Psoas muscle (tissue), 8 donors: ENCODE measurements around the gene SLC43A1. TPM values are rescaled to one million over a fixed set of nuclear protein-coding genes. Genes with fewer than 3 reads are reported as not detected.

Experiments
- ATAC-seq, 4 donors: fragments of 200-7000 bp; cut with Tn5 transposase; one replicate each; pipeline ENCODE4 v1.9.1; 2020; ENCODE audit warnings: moderate library complexity in 3 of 4, mild to moderate bottlenecking in 2 of 4
- DNase-seq, 2 donors: peaks; one replicate each; pipeline ENCODE4 v3.0.0-alpha.2; 2020
- H3K27ac ChIP-seq: fragments of 200-600 bp; one replicate; pipeline ENCODE4 v1.8.0; 2022
- H3K27me3 ChIP-seq, 3 donors: fragments of 200-600 bp in 1 of 3; one replicate each; pipeline versions ENCODE4 v1.6.1 to v1.8.0; 2013 to 2022; ENCODE audit warnings: low read length in 2 of 3, mild to moderate bottlenecking in 2 of 3, moderate library complexity in 1 of 3; ENCODE audit not compliant: insufficient read depth in 3 of 3
- H3K36me3 ChIP-seq, 2 donors: fragments of 200-600 bp in 1 of 2; one replicate each; pipeline versions ENCODE4 v1.6.1 to v1.8.0; 2013 to 2022; ENCODE audit warnings: low read depth in 1 of 2, mild to moderate bottlenecking in 1 of 2, moderate library complexity in 1 of 2; ENCODE audit not compliant: insufficient read depth in 1 of 2
- H3K4me1 ChIP-seq: fragments of 200-600 bp; one replicate; pipeline ENCODE4 v1.8.0; 2022
- H3K4me3 ChIP-seq: fragments of 200-600 bp; one replicate; pipeline ENCODE4 v1.8.0; 2022; ENCODE audit warnings: mild to moderate bottlenecking
- H3K9me3 ChIP-seq: fragments of 200-600 bp; one replicate; pipeline ENCODE4 v1.8.0; 2022
- WGBS, 3 donors: extraction: QIAGEN DNeasy Blood & Tissue Kit; methylation state at CpG; one replicate each; pipeline versions ENCODE4 v1.1.6 to v1.1.7; 2013; 5-methylcytosine and 5-hydroxymethylcytosine counted together
- intact Hi-C, 2 donors: fragments of 100-400 bp; cut with DNase I; formaldehyde crosslinking; loops; one replicate each; pipeline versions ENCODE4 v1.11.0 to v1.14.2; 2022
- polyA plus RNA-seq, 3 donors: library from polyadenylated mRNA; stranded (reverse); fragments of 200-250 nt; gene quantifications; one replicate each; pipeline ENCODE4 v1.2.3, GENCODE V29; 2013
- total RNA-seq, 4 donors: library from RNA; stranded (reverse); fragmentation: NEBNext Ultra II Directional in 2 of 4; extraction: Animal tissue kit (Norgen Biotek cat#: 25700) in 2 of 4; gene quantifications; one replicate each; pipeline versions ENCODE4 v1.2.1 to v1.2.4, GENCODE V29; 2021 to 2023
- TF ChIP-seq, protein P1 (sequence below): fragments of 200-600 bp; IDR thresholded peaks from one replicate; pipeline ENCODE4 v1.8.0; 2022; ENCODE audit warnings: antibody characterized with exemption
- donor health status: healthy with polysubstance abuse.
- donor health status: DM: no; HTN: no; CAD: no; lungs with moderate emphysema.
- donor health status: Bipolar disorder and iron deficiency.
- donor health status: healthy.
- donor health status: DM: yes; HTN: yes; CAD: no.
- donor health status: DM: no; HTN: no; CAD: no.
- donor health status: DM: no; HTN: no; CAD: no.
- donor health status: DM: yes; HTN: yes; CAD: no.

SLC43A1 gene
- total and polyA plus RNA-seq, 7 donors: 3.5 to 15.3 (median 7.5) TPM

DNA sequence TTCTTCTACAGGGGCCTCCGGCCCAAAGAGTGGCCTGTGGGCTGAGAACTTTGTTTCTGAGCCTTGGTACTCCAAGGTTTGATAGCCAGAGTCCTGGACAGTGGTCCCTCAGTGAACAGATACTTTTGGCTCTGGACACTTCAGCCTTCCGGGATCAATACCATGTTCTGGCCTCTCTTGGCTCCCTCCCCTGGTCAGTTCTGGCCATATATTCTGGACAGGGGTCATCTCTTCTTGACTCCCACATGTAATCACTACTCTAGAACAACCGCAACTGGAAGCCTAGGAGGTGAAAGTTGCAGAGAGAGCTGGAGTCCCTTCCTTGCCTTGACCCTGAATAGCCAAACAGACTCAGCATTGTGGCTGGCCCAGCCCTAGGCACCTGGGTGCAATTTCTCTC is 52.9 kb downstream of the SLC43A1 start:
- Histone ChIP-seq H3K36me3 (no peaks in the 10 kb centered on the region), H3K4me3 (no peak overlapping the region), H3K27me3 (peaks cover 0 to 43% (median 22%) of the 10 kb centered on the region in 3 donors), H3K4me1 (peaks cover 13% of the 10 kb centered on the region), H3K27ac (no peak overlapping the region), H3K9me3 (no peaks in the 10 kb centered on the region)
- no peak for DNase-seq
- TF ChIP-seq, protein P1, sequence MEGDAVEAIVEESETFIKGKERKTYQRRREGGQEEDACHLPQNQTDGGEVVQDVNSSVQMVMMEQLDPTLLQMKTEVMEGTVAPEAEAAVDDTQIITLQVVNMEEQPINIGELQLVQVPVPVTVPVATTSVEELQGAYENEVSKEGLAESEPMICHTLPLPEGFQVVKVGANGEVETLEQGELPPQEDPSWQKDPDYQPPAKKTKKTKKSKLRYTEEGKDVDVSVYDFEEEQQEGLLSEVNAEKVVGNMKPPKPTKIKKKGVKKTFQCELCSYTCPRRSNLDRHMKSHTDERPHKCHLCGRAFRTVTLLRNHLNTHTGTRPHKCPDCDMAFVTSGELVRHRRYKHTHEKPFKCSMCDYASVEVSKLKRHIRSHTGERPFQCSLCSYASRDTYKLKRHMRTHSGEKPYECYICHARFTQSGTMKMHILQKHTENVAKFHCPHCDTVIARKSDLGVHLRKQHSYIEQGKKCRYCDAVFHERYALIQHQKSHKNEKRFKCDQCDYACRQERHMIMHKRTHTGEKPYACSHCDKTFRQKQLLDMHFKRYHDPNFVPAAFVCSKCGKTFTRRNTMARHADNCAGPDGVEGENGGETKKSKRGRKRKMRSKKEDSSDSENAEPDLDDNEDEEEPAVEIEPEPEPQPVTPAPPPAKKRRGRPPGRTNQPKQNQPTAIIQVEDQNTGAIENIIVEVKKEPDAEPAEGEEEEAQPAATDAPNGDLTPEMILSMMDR: no peak
- intact Hi-C loops: loop anchor here (2.0 to 5.0 kb wide), 2 partner anchors 18 to 115 kb away; no protein-coding TSS in a partner anchor
- no peak for ATAC-seq
- 87 to 91% (median 91%) methylated on average over 3 of the region's 3 CpGs for WGBS, 3 donors

DNA sequence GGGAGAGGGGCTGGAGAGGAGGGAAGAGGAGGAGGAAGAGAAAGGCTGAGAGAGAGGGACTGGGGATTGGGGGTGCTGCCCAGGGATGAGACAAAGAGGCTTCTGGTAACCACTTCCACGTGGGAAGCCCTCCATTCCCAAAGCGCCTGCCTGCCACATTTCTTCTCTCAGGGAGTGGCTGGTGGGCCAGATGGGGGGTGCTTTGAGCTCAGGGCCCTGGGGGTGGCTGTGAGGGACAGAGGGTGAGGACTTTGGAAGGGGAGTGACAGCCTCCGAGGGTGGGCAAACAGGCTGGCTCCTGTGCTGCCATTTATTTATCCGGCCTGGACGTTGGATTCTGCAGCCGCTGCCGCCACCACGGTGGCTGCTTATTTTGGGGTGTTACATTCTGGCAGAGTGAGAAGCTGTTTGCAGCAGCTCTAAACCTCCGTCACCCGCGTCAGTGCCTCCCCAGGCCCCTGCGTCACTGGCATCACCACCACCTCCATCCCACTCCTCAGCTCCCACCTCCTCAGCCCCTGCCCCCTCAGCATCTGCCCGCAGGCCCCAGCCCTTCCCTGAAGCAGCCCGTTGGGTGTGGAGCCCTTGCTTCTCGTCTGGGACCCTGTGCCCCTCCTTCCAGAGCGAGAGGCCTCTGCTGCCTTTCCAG is 53.5 kb downstream of the SLC43A1 start:
- no peak for DNase-seq
- Histone ChIP-seq H3K27ac (no peak overlapping the region), H3K4me3 (no peak overlapping the region), H3K9me3 (no peaks in the 10 kb centered on the region), H3K27me3 (peaks cover 0 to 43% (median 22%) of the 10 kb centered on the region in 3 donors), H3K4me1 (peaks cover 19% of the 10 kb centered on the region), H3K36me3 (no peaks in the 10 kb centered on the region)
- no peak for ATAC-seq
- intact Hi-C loops: loop anchor here (2.0 to 5.0 kb wide), 2 partner anchors 19 to 115 kb away; no protein-coding TSS in a partner anchor
- 67 to 75% (median 72%) methylated on average over 14 to 16 of the region's 16 CpGs for WGBS, 3 donors
- TF ChIP-seq, protein P1: no peak

DNA sequence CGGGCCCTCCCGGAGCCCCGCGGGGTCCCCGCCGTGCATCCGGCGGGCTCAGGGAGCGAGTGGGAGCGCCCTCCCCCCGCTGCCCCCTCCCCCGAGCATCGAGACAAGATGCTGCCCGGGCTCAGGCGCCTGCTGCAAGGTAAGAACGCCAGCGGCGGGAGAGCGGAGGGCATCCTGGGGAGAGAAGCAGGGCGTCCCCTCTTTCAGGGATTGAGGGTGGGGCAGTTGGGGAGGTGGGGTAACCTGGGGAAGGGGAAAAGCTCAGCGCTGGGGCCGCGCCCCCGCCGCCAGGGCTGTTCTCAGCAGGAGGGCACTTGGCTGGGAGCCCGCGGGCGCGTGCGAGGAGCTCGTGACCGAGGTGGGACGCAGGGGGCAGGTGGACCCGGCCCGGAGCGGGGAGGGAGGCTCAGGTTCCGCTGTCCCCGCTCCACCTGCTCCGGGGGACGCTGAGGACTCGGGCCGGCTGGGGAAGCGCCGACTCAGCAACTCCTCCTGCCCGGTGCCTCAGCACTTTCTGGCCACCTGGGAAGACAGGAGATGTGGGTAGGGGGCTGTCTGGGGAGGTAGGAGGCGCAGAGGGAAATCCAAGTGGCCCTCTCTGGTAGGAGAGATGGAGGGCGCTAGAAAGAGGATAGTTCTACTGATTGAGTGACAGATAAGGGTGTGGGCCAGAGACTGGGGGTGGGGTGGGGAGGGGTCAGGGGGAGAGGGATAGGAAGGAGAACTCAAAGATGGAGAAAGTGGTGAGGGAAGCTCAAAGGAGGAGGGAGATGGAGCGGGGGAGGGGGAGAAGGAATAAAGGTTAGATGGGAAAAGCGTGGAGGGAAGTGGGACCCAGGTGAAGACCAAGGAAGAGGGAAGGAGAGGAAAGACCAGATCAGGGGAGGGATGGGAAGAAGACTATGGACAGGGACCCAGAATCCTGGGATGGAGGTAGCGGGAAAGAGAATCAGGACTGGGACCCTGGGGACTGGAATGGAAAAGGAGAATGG is 54.4 kb downstream of the SLC43A1 start:
- intact Hi-C loops: loop anchor here in 1 of 2 donors (5.0 kb wide), 1 partner anchor 114 kb away; no protein-coding TSS in a partner anchor
- Histone ChIP-seq H3K4me3 (peak overlapping the region; percentile 60), H3K9me3 (no peaks in the 10 kb centered on the region), H3K36me3 (no peaks in the 10 kb centered on the region), H3K4me1 (peaks cover 19% of the 10 kb centered on the region), H3K27ac (no peak overlapping the region), H3K27me3 (peaks cover 0 to 43% (median 23%) of the 10 kb centered on the region in 3 donors)
- TF ChIP-seq, protein P1: no peak
- 10 to 15% (median 11%) methylated on average over 29 to 50 of the region's 50 CpGs for WGBS, 3 donors
- ATAC-seq: no peak
- DNase-seq: no peak

DNA sequence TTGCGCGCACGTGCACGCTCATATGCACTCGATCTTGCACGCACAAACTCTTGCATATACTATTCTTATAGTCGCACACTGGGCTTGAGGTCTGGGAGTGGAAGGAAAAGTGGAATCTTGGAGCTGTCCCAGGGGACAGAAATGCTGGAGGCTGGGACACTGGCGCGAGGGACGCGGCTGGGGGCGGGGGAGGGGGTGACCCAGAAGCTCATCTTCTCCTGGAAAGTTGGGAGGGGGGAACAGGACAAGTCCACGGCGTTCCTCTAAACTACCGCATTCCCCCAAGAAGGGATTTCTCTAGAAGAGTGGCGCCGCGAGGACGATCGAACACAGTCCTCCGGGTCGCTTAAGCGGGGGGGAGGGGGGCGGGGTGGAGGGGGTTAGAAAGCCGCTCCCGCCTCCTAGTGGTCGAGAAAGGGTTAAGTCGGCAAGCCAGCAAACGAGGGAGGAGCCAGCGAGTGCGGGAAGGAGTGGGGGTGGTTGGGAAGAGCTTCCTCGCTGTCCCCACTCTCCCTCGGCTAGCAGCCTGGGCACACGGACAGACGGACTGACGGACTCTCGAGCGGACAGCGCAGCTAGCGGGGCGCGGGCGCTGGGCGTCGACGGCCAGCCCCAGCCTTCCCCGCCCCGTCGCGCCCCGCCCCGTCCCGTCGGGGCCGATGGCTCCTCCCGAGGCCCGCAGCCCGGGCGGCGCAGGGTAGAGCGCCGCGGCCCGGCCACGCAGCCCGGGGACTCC is 55.3 kb downstream of the SLC43A1 start, which contains the start of gene RTN4RL2:
TSS of gene RTN4RL2 (plus strand) at position 507 of the 736 bp plus-strand sequence. CDS start 338 bp downstream, outside the sequence.
- TF ChIP-seq, protein P1: no peak
- Histone ChIP-seq H3K4me1 (peaks cover 19% of the 10 kb centered on the region), H3K4me3 (peak within 1 kb of the TSS; percentile 60), H3K9me3 (no peaks in the 10 kb centered on the region), H3K27me3 (peaks cover 0 to 43% (median 23%) of the 10 kb centered on the region in 3 donors), H3K27ac (no peak within 1 kb of the TSS), H3K36me3 (no peaks in the 10 kb centered on the region)
- peak; percentile 45 to 71 for DNase-seq
- intact Hi-C loops: loop anchor here in 1 of 2 donors (5.0 kb wide), 1 partner anchor 113 kb away; no protein-coding TSS in a partner anchor
- ATAC-seq: no peak
- 0 to 1% (median 0%) methylated on average over 31 to 66 of the region's 66 CpGs for WGBS, 3 donors
